ENCODE results near the gene SLC44A2. TPM values are rescaled to one million over a fixed set of nuclear protein-coding genes. Genes with fewer than 3 reads are reported as not detected.

The SLC44A2 gene
- total RNA-seq, 1 experiment from 2014 or later, result 6.2 TPM

GRCh38 chr19:10587839-10588150, 37.6 kb upstream of the SLC44A2 start:
- Mint-ChIP-seq H3K4me1 (ENCODE audit: insufficient read depth, unreplicated experiment) (peaks cover 7% of the 10 kb centered on the region), H3K4me3 (ENCODE audit: unreplicated experiment) (peak overlapping the region; percentile 13), H3K27me3 (ENCODE audit: insufficient read depth, unreplicated experiment) (peaks cover 20% of the 10 kb centered on the region), H3K9me3 (ENCODE audit: unreplicated experiment) (peaks cover 7% of the 10 kb centered on the region), H3K27ac (ENCODE audit: low read depth, unreplicated experiment) (no peak overlapping the region), H3K36me3 (ENCODE audit: insufficient read depth, unreplicated experiment) (no peaks in the 10 kb centered on the region)
- ChIA-PET CTCF (interaction anchor here (1.0 kb wide), 1 partner anchor 15 kb away, joined by 3 read pairs; no protein-coding TSS in a partner anchor), POLR2A (no interaction called here)
- no TSS peak for BruUV-seq (replicated peaks)
- DNase-seq (ENCODE audit: unreplicated experiment), result no peak
- intact Hi-C loops (cut with micrococcal nuclease), result no loop called here
- no peak for TF ChIP-seq CTCF (IDR thresholded peaks at IDR 0.05; ENCODE audit: unreplicated experiment)

- no peak overlapping the region for H3K27ac Mint-ChIP-seq (ENCODE audit: low read depth, unreplicated experiment)
- peaks cover 3% of the 10 kb centered on the region for H3K27me3 Mint-ChIP-seq (ENCODE audit: insufficient read depth, unreplicated experiment)
- BruUV-seq (replicated peaks), result no TSS peak
- no peak overlapping the region for H3K4me3 Mint-ChIP-seq (ENCODE audit: unreplicated experiment)
- POLR2A ChIA-PET, result interaction anchor here (1.0 kb wide), 1 partner anchor 60 kb away, joined by 3 read pairs; no protein-coding TSS in a partner anchor
- no peak for TF ChIP-seq CTCF (IDR thresholded peaks at IDR 0.05; ENCODE audit: unreplicated experiment)
- CTCF ChIA-PET, result interaction anchor here (0.6 to 2.7 kb wide), 3 partner anchors 12 to 51 kb away, joined by 3 to 13 read pairs (median 5); no protein-coding TSS in a partner anchor
- intact Hi-C loops (cut with micrococcal nuclease), result no loop called here
- H3K4me1 Mint-ChIP-seq (ENCODE audit: insufficient read depth, unreplicated experiment), result no peaks in the 10 kb centered on the region
- no peaks in the 10 kb centered on the region for H3K9me3 Mint-ChIP-seq (ENCODE audit: unreplicated experiment)
- H3K36me3 Mint-ChIP-seq (ENCODE audit: insufficient read depth, unreplicated experiment), result no peaks in the 10 kb centered on the region
- no peak for DNase-seq (ENCODE audit: unreplicated experiment)
Observed at GRCh38 chr19:10593148-10593547, 32.2 kb upstream of the SLC44A2 start.

- Mint-ChIP-seq H3K4me3 (ENCODE audit: unreplicated experiment) (no peak overlapping the region), H3K27me3 (ENCODE audit: insufficient read depth, unreplicated experiment) (no peaks in the 10 kb centered on the region), H3K9me3 (ENCODE audit: unreplicated experiment) (no peaks in the 10 kb centered on the region), H3K27ac (ENCODE audit: low read depth, unreplicated experiment) (no peak overlapping the region), H3K4me1 (ENCODE audit: insufficient read depth, unreplicated experiment) (no peaks in the 10 kb centered on the region), H3K36me3 (ENCODE audit: insufficient read depth, unreplicated experiment) (no peaks in the 10 kb centered on the region)
- POLR2A ChIA-PET, result interaction anchor here (0.6 kb wide), 1 partner anchor 28 kb away, joined by 3 read pairs; no protein-coding TSS in a partner anchor
- no peak for DNase-seq (ENCODE audit: unreplicated experiment)
- CTCF ChIA-PET, result interaction anchor here (0.6 to 2.7 kb wide), 4 partner anchors 12 to 165 kb away, joined by 3 to 26 read pairs (median 8); no protein-coding TSS in a partner anchor
- TF ChIP-seq CTCF (IDR thresholded peaks at IDR 0.05; ENCODE audit: unreplicated experiment), result no peak
- intact Hi-C loops (cut with micrococcal nuclease), result no loop called here
- no TSS peak for BruUV-seq (replicated peaks)
Observed at GRCh38 chr19:10593820-10594637, 31.3 kb upstream of the SLC44A2 start.

- Mint-ChIP-seq H3K9me3 (ENCODE audit: unreplicated experiment) (no peaks in the 10 kb centered on the region), H3K36me3 (ENCODE audit: insufficient read depth, unreplicated experiment) (no peaks in the 10 kb centered on the region), H3K27ac (ENCODE audit: low read depth, unreplicated experiment) (no peak overlapping the region), H3K27me3 (ENCODE audit: insufficient read depth, unreplicated experiment) (peaks cover 15% of the 10 kb centered on the region), H3K4me1 (ENCODE audit: insufficient read depth, unreplicated experiment) (no peaks in the 10 kb centered on the region), H3K4me3 (ENCODE audit: unreplicated experiment) (no peak overlapping the region)
- intact Hi-C loops (cut with micrococcal nuclease), result no loop called here
- ChIA-PET POLR2A (interaction anchor here (0.7 kb wide), 1 partner anchor 16 kb away, joined by 3 read pairs; no protein-coding TSS in a partner anchor), CTCF (interaction anchor here (0.6 to 1.0 kb wide), 2 partner anchors 18 to 100 kb away, joined by 3 read pairs; no protein-coding TSS in a partner anchor)
- no peak for TF ChIP-seq CTCF (IDR thresholded peaks at IDR 0.05; ENCODE audit: unreplicated experiment)
- no peak for DNase-seq (ENCODE audit: unreplicated experiment)
- BruUV-seq (replicated peaks), result no TSS peak
Observed at GRCh38 chr19:10600149-10600548, 25.2 kb upstream of the SLC44A2 start.

All from MCF 10A (cell line).